ENCODE data around the gene EPS8.

- TF ChIP-seq CTCF (IDR thresholded peaks at IDR 0.05) (no peak), ZFX (IDR thresholded peaks at IDR 0.05; ENCODE audit: borderline replicate concordance) (no peak)
Observed at GRCh38 chr12:15682826-15683225, 106.4 kb downstream of the EPS8 start.

Measured in 22Rv1 (cell line).